Mesenchymal stem cell (in vitro differentiated cells and primary cell): Measurements from ENCODE around the gene CUX1.

Experiments
- DNase-seq: peaks from one replicate; pipeline ENCODE4 v3.0.0-alpha.2; 2013
- H2AFZ ChIP-seq: one replicate; pipeline ENCODE4 v1.6.1; 2013; ENCODE audit warnings: low read depth, mild to moderate bottlenecking, control low read depth, inconsistent platforms, low read length, moderate library complexity
- H2AK5ac ChIP-seq: 2 replicates; pipeline ENCODE4 v1.6.1; 2013; ENCODE audit warnings: low read length, moderate library complexity, mild to moderate bottlenecking, inconsistent platforms; ENCODE audit not compliant: severe bottlenecking
- H2BK120ac ChIP-seq: one replicate; pipeline ENCODE4 v1.6.1; 2013; ENCODE audit warnings: low read depth, mild to moderate bottlenecking, inconsistent platforms, low read length, moderate library complexity
- H2BK12ac ChIP-seq, 2 experiments: one replicate each; pipeline ENCODE4 v1.6.1; 2013; ENCODE audit warnings: inconsistent platforms in 2 of 2, low read length in 2 of 2, mild to moderate bottlenecking in 2 of 2, moderate library complexity in 2 of 2, control low read depth in 1 of 2
- H2BK15ac ChIP-seq: one replicate; pipeline ENCODE4 v1.6.1; 2013; ENCODE audit warnings: mild to moderate bottlenecking, low read depth, inconsistent platforms; ENCODE audit not compliant: poor library complexity, severe bottlenecking
- H2BK5ac ChIP-seq: 2 replicates; pipeline ENCODE4 v1.6.1; 2013; ENCODE audit warnings: low read depth, mild to moderate bottlenecking, low read length, control low read depth, inconsistent platforms; ENCODE audit not compliant: poor library complexity, severe bottlenecking
- H3K14ac ChIP-seq, 2 experiments: one replicate each; pipeline ENCODE4 v1.6.1; 2013; ENCODE audit warnings: inconsistent platforms in 2 of 2, low read length in 2 of 2, control low read depth in 1 of 2, mild to moderate bottlenecking in 1 of 2, moderate library complexity in 1 of 2
- H3K18ac ChIP-seq, 2 experiments: one replicate each; pipeline ENCODE4 v1.6.1; 2013; ENCODE audit warnings: inconsistent platforms in 2 of 2, low read length in 2 of 2, control low read depth in 1 of 2, low read depth in 1 of 2, mild to moderate bottlenecking in 1 of 2
- H3K23ac ChIP-seq, 2 experiments: one replicate each; pipeline ENCODE4 v1.6.1; 2013; ENCODE audit warnings: inconsistent platforms in 2 of 2, low read length in 2 of 2, mild to moderate bottlenecking in 2 of 2, moderate library complexity in 2 of 2, control low read depth in 1 of 2
- H3K27ac ChIP-seq: 2 replicates; pipeline ENCODE4 v1.5.1; 2013; ENCODE audit warnings: mild to moderate bottlenecking, moderate library complexity, low read length, control low read depth, inconsistent platforms; ENCODE audit not compliant: poor library complexity, severe bottlenecking
- H3K27me3 ChIP-seq, 2 experiments: 2 replicates each; pipeline versions ENCODE4 v1.6.1 to v1.7.0; 2013; ENCODE audit warnings: low read length in 2 of 2, mild to moderate bottlenecking in 2 of 2, moderate library complexity in 2 of 2, control low read depth in 1 of 2, inconsistent platforms in 1 of 2; ENCODE audit not compliant: control insufficient read depth in 1 of 2, insufficient read depth in 1 of 2
- H3K36me3 ChIP-seq, 2 experiments: 2 replicates each; pipeline versions ENCODE4 v1.6.1 to v1.7.0; 2013; ENCODE audit warnings: low read length in 2 of 2, control low read depth in 1 of 2, inconsistent platforms in 1 of 2, low read depth in 1 of 2, mild to moderate bottlenecking in 1 of 2; ENCODE audit not compliant: insufficient read depth in 2 of 2, control insufficient read depth in 1 of 2
- H3K4ac ChIP-seq, 2 experiments: one replicate each; pipeline ENCODE4 v1.6.1; 2013; ENCODE audit warnings: inconsistent platforms in 2 of 2, low read length in 2 of 2, mild to moderate bottlenecking in 2 of 2, moderate library complexity in 2 of 2, control low read depth in 1 of 2, low read depth in 1 of 2
- H3K4me1 ChIP-seq: 2 replicates; pipeline ENCODE4 v1.6.1; 2013; ENCODE audit warnings: low read depth, low read length, control low read depth; ENCODE audit not compliant: control insufficient read depth, insufficient read depth
- H3K4me2 ChIP-seq: 2 replicates; pipeline ENCODE4 v1.6.1; 2013; ENCODE audit warnings: low read length, mild to moderate bottlenecking, inconsistent platforms; ENCODE audit not compliant: poor library complexity, severe bottlenecking
- H3K4me3 ChIP-seq, 2 experiments: 2 replicates each; pipeline versions ENCODE4 v1.5.1 to v1.7.0; 2013; ENCODE audit warnings: low read length in 2 of 2, mild to moderate bottlenecking in 2 of 2, control low read depth in 1 of 2, low read depth in 1 of 2; ENCODE audit not compliant: insufficient read depth in 1 of 2
- H3K79me1 ChIP-seq: replicated peaks from 2 replicates; pipeline ENCODE4 v1.6.1; 2013; ENCODE audit warnings: mild to moderate bottlenecking, control low read depth, low read length, inconsistent platforms; ENCODE audit not compliant: poor library complexity, severe bottlenecking
- H3K9ac ChIP-seq: 2 replicates; pipeline ENCODE4 v1.7.0; 2013; ENCODE audit warnings: mild to moderate bottlenecking, low read length, moderate library complexity
- H3K9me3 ChIP-seq: 2 replicates; pipeline ENCODE4 v1.7.0; 2013; ENCODE audit warnings: mild to moderate bottlenecking, low read length; ENCODE audit not compliant: control insufficient read depth
- H4K8ac ChIP-seq: one replicate; pipeline ENCODE4 v1.6.1; 2013; ENCODE audit warnings: inconsistent platforms, mild to moderate bottlenecking, low read length, moderate library complexity
- H4K91ac ChIP-seq: one replicate; pipeline ENCODE4 v1.6.1; 2013; ENCODE audit warnings: mild to moderate bottlenecking, low read length, inconsistent platforms
- WGBS: methylation state at CpG from one replicate; pipeline ENCODE4 v1.1.7; 2013; ENCODE audit warnings: mixed read lengths; 5-methylcytosine and 5-hydroxymethylcytosine counted together

The CUX1 gene

DNA sequence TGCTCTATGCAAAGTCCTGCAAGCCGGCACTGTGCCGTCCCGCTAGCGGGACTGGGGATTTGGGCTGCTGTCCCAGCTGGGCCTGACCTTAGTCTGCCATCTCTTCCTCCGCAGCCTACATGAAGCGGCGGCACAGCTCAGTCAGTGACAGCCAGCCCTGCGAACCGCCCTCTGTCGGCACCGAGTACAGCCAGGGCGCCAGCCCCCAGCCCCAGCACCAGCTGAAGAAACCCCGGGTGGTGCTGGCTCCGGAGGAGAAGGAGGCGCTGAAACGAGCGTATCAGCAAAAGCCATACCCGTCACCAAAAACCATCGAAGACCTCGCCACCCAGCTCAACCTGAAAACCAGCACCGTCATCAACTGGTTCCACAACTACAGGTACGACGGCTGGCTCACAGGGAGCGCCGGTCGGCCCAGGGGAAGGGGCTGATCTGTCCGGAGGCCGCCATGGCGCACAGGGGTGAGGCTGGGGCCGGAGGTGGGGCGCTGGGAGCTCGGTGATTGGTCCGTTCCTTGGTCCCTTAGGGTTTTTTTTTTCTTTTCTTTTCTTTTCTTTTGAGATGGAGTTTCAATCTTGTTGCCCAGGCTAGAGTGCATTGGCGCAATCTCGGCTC lies 421.9 kb downstream of the CUX1 start:
- Histone ChIP-seq H4K8ac (no peak overlapping the region), H3K14ac (no peak overlapping the region), H3K79me1 (peaks cover 5% of the 10 kb centered on the region), H3K4me1 (peaks cover 2% of the 10 kb centered on the region), H3K27me3 (no peaks in the 10 kb centered on the region), H3K18ac (no peak overlapping the region), H2BK12ac (no peak overlapping the region), H2AK5ac (no peak overlapping the region), H2BK5ac (no peak overlapping the region), H3K9ac (no peak overlapping the region), H3K4ac (no peak overlapping the region), H3K4me2 (no peak overlapping the region), H2BK120ac (no peak overlapping the region), H3K23ac (no peak overlapping the region), H2BK15ac (no peak overlapping the region), H3K9me3 (no peaks in the 10 kb centered on the region), H3K4me3 (no peak overlapping the region), H4K91ac (no peak overlapping the region), H3K27ac (no peak overlapping the region), H2AFZ (no peak overlapping the region), H3K36me3 (peaks cover 17 to 32% of the 10 kb centered on the region in 2 experiments)
- no peak for DNase-seq
- 96% methylated on average over 30 of the region's 35 CpGs for WGBS

- DNase-seq: no peak
- Histone ChIP-seq H3K36me3 (peaks cover 12 to 32% of the 10 kb centered on the region in 2 experiments), H3K14ac (peak overlapping the region in 1 of 2 experiments; percentile 42), H3K9me3 (no peaks in the 10 kb centered on the region), H3K4me3 (no peak overlapping the region), H4K91ac (no peak overlapping the region), H4K8ac (no peak overlapping the region), H3K27me3 (no peaks in the 10 kb centered on the region), H3K9ac (no peak overlapping the region), H3K4ac (no peak overlapping the region), H2BK12ac (no peak overlapping the region), H2BK5ac (no peak overlapping the region), H3K18ac (no peak overlapping the region), H2BK15ac (no peak overlapping the region), H3K4me2 (no peak overlapping the region), H2AK5ac (no peak overlapping the region), H3K4me1 (peaks cover 2% of the 10 kb centered on the region), H3K27ac (no peak overlapping the region), H2AFZ (no peak overlapping the region), H2BK120ac (no peak overlapping the region), H3K23ac (no peak overlapping the region), H3K79me1 (peaks cover 2% of the 10 kb centered on the region)
- over 99% methylated on average over 8 of the region's 8 CpGs for WGBS
Measured at GRCh38 chr7:102241431-102241830, 424.0 kb downstream of the CUX1 start.

- Histone ChIP-seq H3K4me3 (no peak overlapping the region), H3K4me2 (no peak overlapping the region), H4K91ac (no peak overlapping the region), H3K79me1 (peaks cover 2% of the 10 kb centered on the region), H2AK5ac (no peak overlapping the region), H3K4me1 (no peaks in the 10 kb centered on the region), H3K27me3 (no peaks in the 10 kb centered on the region), H2BK15ac (no peak overlapping the region), H3K23ac (no peak overlapping the region), H3K14ac (no peak overlapping the region), H2BK5ac (no peak overlapping the region), H3K9ac (no peak overlapping the region), H3K36me3 (peaks cover 8 to 42% of the 10 kb centered on the region in 2 experiments), H3K4ac (no peak overlapping the region), H3K27ac (no peak overlapping the region), H2BK120ac (no peak overlapping the region), H2AFZ (no peak overlapping the region), H3K9me3 (no peaks in the 10 kb centered on the region), H3K18ac (no peak overlapping the region), H2BK12ac (no peak overlapping the region), H4K8ac (no peak overlapping the region)
- DNase-seq: no peak
- 98% methylated on average over 4 of the region's 4 CpGs for WGBS
Measured at GRCh38 chr7:102244601-102245000, 427.2 kb downstream of the CUX1 start.

DNA sequence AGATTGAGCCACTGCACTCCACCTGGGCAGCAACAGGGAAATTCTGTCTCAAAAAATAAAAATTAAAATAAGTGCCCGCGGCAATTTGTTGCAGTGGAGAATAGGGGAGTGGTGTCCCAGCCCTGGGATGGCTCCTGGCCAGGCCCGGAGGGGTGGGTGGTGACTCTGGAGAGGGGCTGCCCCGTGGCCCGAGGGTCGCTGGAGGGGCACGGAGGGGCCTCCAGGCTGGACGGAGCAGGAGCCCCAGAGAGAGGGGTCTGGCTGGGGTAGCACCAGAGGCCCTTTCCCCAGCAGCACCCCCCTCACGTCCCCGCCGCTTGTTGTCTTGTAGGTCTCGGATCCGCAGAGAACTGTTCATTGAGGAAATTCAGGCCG lies 430.6 kb downstream of the CUX1 start:
- H3K23ac ChIP-seq: no peak overlapping the region
- H4K91ac ChIP-seq: no peak overlapping the region
- H3K4me3 ChIP-seq: no peak overlapping the region
- no peak overlapping the region for H4K8ac ChIP-seq
- no peak overlapping the region for H2BK5ac ChIP-seq
- H3K4ac ChIP-seq: no peak overlapping the region
- no peak overlapping the region for H2BK120ac ChIP-seq
- WGBS: 98% methylated on average over 14 of the region's 14 CpGs
- no peak overlapping the region for H3K18ac ChIP-seq
- DNase-seq: no peak
- H2BK12ac ChIP-seq: no peak overlapping the region
- H3K14ac ChIP-seq: no peak overlapping the region
- no peak overlapping the region for H3K4me2 ChIP-seq
- no peak overlapping the region for H2AFZ ChIP-seq
- no peak overlapping the region for H3K27ac ChIP-seq
- H3K27me3 ChIP-seq: no peaks in the 10 kb centered on the region
- no peaks in the 10 kb centered on the region for H3K4me1 ChIP-seq
- peaks cover 2% of the 10 kb centered on the region for H3K79me1 ChIP-seq
- no peak overlapping the region for H2AK5ac ChIP-seq
- no peak overlapping the region for H3K9ac ChIP-seq
- H2BK15ac ChIP-seq: no peak overlapping the region
- H3K9me3 ChIP-seq: no peaks in the 10 kb centered on the region
- peaks cover 8 to 40% of the 10 kb centered on the region in 2 experiments for H3K36me3 ChIP-seq
